RWPE2 (cell line): ENCODE data around the gene IFT27.
A peak's percentile ranks its signal among the peaks of the same experiment; 100 is the strongest.

Experiments
- ATAC-seq: fragments of 200-7000 bp; cut with Tn5 transposase; 3 replicates; pipeline ENCODE4 v1.9.1; 2021; ENCODE audit warnings: low read depth
- DNase-seq: peaks from one replicate; pipeline ENCODE4 v3.0.0-alpha.2; 2020; ENCODE audit warnings: low spot score
- H3K27ac ChIP-seq: fragments of 450-650 bp; 2 replicates; pipeline ENCODE4 v1.5.1; 2017; ENCODE audit warnings: mild to moderate bottlenecking; ENCODE audit not compliant: poor library complexity, severe bottlenecking
- H3K27me3 ChIP-seq: fragments of 250-450 bp; sonication (Bioruptor Pico); 2 replicates; pipeline ENCODE4 v1.5.1; 2021; ENCODE audit warnings: mild to moderate bottlenecking, moderate library complexity; ENCODE audit not compliant: insufficient read depth, poor library complexity, severe bottlenecking
- H3K36me3 ChIP-seq: fragments of 250-450 bp; sonication (Bioruptor Pico); 2 replicates; pipeline ENCODE4 v1.5.1; 2020; ENCODE audit warnings: low read depth, mild to moderate bottlenecking, moderate library complexity
- H3K4me1 ChIP-seq: fragments of 250-450 bp; sonication (Bioruptor Pico); 2 replicates; pipeline ENCODE4 v1.5.1; 2021; ENCODE audit warnings: mild to moderate bottlenecking, moderate library complexity; ENCODE audit not compliant: insufficient read depth, poor library complexity, severe bottlenecking
- H3K4me3 ChIP-seq: fragments of 250-450 bp; sonication (Bioruptor Pico); 2 replicates; pipeline ENCODE4 v1.5.1; 2021; ENCODE audit warnings: mild to moderate bottlenecking, moderate library complexity; ENCODE audit not compliant: severe bottlenecking
- H3K9me3 ChIP-seq: fragments of 250-450 bp; sonication (Bioruptor Pico); 2 replicates; pipeline ENCODE4 v1.5.1; 2021; ENCODE audit warnings: mild to moderate bottlenecking, moderate library complexity; ENCODE audit not compliant: severe bottlenecking
- CTCF ChIP-seq: fragments of 450-650 bp; IDR thresholded peaks from one replicate; pipeline ENCODE4 v1.5.1; 2017; ENCODE audit warnings: mild to moderate bottlenecking, moderate library complexity; ENCODE audit not compliant: poor library complexity, severe bottlenecking

The IFT27 gene

GRCh38 chr22:36746375-36746970 is 29.4 kb downstream of the IFT27 start:
- TF ChIP-seq CTCF, result no peak

GRCh38 chr22:36745301-36745995 is 30.5 kb downstream of the IFT27 start:
- ATAC-seq, result 0 out of 3 replicates have a peak, but pooled peaks have one; percentile 44
- no peak for TF ChIP-seq CTCF
- no peaks in the 10 kb centered on the region for H3K27me3 ChIP-seq
- H3K4me1 ChIP-seq, result no peaks in the 10 kb centered on the region
- DNase-seq, result peak; percentile 34
- no peaks in the 10 kb centered on the region for H3K36me3 ChIP-seq
- H3K27ac ChIP-seq, result no peak overlapping the region
- H3K9me3 ChIP-seq, result no peaks in the 10 kb centered on the region
- H3K4me3 ChIP-seq, result no peak overlapping the region

More at GRCh38 chr22:36746375-36746970, 29.4 kb downstream of the IFT27 start:
- no peak for ATAC-seq
- no peak overlapping the region for H3K27ac ChIP-seq
- no peaks in the 10 kb centered on the region for H3K9me3 ChIP-seq
- DNase-seq, result peak; percentile 24
- H3K36me3 ChIP-seq, result no peaks in the 10 kb centered on the region
- H3K27me3 ChIP-seq, result no peaks in the 10 kb centered on the region
- no peak overlapping the region for H3K4me3 ChIP-seq
- no peaks in the 10 kb centered on the region for H3K4me1 ChIP-seq

GRCh38 chr22:36744791-36745190 is 31.1 kb downstream of the IFT27 start:
- H3K27me3 ChIP-seq, result no peaks in the 10 kb centered on the region
- no peaks in the 10 kb centered on the region for H3K4me1 ChIP-seq
- no peaks in the 10 kb centered on the region for H3K36me3 ChIP-seq
- H3K9me3 ChIP-seq, result no peaks in the 10 kb centered on the region
- no peak for ATAC-seq
- DNase-seq, result peak; percentile 17
- H3K27ac ChIP-seq, result no peak overlapping the region
- no peak overlapping the region for H3K4me3 ChIP-seq
- no peak for TF ChIP-seq CTCF

- Histone ChIP-seq H3K4me3 (no peak overlapping the region), H3K36me3 (no peaks in the 10 kb centered on the region), H3K27me3 (no peaks in the 10 kb centered on the region), H3K9me3 (no peaks in the 10 kb centered on the region), H3K4me1 (no peaks in the 10 kb centered on the region), H3K27ac (no peak overlapping the region)
- DNase-seq (no peak), ATAC-seq (no peak)
- TF ChIP-seq CTCF, result no peak
These were observed 31.5 kb downstream of the IFT27 start for GRCh38 chr22:36744413-36744765.
